GM12872 (cell line): ENCODE data around the gene TLCD3A.

Experiments used
- TF ChIP-seq, protein P1 (sequence below): IDR thresholded peaks from 3 replicates; pipeline ENCODE4 v1.5.1; 2011; ENCODE audit warnings: low read depth, mild to moderate bottlenecking, low read length, moderate library complexity; ENCODE audit not compliant: insufficient read depth

Gene TLCD3A

DNA sequence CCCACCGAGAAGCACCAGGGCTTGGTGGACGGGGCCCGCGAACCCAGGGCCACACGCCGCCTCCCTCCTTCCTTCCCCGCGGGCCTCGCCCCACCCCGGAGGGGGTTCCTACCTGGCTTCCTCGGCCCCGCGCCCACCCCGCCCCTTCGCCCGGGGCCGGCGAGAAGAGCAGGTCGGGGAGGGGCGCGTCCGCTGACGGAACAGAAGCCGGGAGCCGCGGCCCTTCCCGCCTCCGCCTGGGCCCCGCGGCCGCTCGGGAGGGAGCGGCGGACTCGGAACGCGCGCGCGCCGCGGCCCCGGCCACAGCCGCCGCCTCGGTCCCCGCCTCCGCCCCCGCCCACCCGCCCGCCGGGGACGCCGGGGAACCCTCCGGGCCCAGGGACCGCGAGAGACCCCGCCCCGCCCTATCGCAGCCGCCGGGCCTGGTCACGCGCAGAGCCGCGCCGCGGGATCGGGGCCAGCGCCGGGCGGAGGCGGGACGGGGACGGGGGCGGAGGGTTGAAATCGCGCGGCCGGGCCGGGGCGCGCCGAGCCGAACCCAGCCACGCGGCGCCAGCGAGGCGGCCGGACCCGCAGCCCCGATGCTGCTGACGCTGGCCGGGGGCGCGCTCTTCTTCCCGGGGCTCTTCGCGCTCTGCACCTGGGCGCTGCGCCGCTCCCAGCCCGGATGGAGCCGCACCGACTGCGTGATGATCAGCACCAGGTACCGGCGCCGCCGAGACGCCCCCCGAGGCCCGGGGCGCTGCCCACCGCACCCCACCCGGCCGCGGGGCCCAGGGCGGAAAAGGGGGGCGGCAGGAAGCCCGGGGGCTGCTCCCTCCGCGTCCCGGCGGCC, at the start of gene TLCD3A:
Gene TLCD3A (plus strand): TSS at position 530 of the 835 bp plus-strand sequence. CDS start 52 bp downstream, at position 582.
- TF ChIP-seq, protein P1, sequence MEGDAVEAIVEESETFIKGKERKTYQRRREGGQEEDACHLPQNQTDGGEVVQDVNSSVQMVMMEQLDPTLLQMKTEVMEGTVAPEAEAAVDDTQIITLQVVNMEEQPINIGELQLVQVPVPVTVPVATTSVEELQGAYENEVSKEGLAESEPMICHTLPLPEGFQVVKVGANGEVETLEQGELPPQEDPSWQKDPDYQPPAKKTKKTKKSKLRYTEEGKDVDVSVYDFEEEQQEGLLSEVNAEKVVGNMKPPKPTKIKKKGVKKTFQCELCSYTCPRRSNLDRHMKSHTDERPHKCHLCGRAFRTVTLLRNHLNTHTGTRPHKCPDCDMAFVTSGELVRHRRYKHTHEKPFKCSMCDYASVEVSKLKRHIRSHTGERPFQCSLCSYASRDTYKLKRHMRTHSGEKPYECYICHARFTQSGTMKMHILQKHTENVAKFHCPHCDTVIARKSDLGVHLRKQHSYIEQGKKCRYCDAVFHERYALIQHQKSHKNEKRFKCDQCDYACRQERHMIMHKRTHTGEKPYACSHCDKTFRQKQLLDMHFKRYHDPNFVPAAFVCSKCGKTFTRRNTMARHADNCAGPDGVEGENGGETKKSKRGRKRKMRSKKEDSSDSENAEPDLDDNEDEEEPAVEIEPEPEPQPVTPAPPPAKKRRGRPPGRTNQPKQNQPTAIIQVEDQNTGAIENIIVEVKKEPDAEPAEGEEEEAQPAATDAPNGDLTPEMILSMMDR = no peak

DNA sequence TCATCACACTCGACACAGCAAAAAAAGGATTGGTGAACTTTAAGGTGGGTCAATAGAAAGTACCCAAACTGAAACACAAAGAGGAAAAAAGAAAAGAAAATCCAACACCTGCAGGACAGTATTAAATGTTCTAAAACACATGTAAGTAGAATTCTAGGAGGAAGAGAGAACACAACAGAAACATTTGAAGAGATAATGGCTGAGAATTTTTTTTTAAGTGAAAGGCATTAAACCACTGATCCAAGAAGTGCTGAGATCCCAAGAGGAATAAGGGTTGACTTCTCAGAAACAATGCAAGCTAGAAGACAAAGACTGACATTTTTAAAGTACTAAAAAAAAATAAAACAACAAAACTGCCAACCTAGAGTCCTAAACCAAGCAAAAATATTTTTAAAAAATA, 49.4 kb upstream of the TLCD3A start:
- TF ChIP-seq, protein P1 = no peak

DNA sequence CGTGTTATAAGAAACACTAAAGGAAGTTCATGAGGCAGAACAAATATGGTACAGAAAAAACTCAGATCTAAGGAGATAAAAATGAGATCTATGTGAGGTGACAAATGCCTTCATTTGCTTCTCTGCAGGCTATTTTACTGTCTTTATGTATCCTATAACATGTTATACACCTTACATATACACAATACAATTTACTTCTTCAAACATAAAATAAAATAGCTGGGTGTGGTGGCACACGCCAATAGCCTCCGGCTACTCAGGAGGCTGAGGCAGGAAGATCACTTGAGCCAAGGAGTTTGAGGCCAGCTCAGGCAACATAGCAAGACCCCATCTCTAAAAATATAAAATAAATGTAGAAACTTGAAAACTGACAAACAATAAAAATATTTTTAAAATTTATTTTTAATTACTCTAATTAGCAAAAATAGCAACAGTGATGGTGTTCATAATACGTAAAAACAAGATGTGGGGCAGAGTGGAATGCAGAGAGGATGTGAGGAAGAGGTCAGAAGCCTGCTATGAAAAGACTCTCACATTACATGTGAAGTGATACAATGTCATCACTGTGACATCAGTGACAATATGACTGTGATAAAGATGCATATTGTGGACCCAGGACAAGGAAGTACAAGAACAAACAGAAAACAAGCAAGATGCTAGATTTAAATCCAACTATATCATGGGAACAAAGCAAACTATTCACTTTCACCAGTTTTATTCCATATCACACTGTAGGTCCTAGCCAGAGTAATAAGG, 48.7 kb upstream of the TLCD3A start:
- TF ChIP-seq, protein P1 = no peak

DNA sequence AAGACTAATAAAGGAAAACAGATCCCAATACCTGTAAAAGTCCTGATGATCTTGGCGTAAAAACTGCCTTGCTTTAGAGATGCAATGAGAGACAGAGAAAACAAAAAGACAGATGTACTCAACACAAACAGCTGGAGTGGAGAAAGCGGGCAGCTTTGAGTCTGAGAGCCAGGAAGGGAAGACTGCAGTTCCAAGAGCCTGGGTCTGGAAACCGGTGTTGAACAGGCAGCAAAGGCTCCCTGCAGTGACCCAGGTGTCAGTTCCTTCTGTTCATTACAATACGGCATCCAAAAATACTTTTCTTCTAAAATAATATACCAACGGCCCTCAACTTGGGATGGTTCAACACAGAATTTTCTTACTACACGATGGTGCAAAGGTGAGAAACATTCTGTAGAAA, 47.4 kb upstream of the TLCD3A start:
- TF ChIP-seq, protein P1 = no peak

DNA sequence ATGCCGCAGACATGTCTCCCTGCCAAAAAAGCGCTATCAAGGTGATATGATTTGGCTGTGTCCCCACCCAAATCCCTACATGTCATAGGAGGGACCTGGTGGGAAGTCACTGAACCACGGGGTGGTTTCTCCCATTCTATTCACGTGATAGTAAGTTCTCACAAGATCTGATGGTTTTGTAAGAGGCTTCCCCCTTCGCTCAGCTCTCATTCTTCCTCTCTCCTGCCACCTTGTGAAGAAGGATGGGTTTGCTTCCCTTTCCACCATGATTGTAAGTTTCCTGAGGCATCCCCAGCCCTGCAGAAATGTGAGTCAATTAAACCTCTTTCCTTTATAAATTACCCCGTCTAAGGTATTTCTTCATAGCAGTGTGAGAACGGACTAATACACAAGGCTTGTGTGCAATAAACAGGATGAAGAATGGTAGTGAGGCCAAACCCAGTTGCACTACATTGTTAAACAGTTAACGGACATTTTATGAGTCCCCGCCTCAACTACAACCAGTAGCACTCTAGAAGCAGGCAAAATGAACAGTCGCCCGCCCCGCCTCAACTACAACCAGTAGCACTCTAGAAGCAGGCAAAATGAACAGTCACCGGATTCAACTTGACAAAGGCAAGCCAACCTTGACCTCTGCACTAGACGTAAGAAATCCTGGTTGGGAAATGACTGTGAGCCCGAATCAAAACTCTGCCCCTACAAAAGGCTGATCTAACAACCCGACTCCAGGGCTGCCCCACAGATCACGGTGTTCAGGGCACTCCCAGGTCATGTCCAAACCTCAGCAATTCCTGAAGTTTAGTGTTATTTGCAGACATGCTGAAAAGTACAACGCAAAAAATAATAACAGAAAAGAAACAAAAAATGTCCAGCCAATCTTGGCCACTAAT, 44.1 kb upstream of the TLCD3A start:
- TF ChIP-seq, protein P1 = 0 out of 3 replicates have a peak, but pooled peaks have one; percentile 3

DNA sequence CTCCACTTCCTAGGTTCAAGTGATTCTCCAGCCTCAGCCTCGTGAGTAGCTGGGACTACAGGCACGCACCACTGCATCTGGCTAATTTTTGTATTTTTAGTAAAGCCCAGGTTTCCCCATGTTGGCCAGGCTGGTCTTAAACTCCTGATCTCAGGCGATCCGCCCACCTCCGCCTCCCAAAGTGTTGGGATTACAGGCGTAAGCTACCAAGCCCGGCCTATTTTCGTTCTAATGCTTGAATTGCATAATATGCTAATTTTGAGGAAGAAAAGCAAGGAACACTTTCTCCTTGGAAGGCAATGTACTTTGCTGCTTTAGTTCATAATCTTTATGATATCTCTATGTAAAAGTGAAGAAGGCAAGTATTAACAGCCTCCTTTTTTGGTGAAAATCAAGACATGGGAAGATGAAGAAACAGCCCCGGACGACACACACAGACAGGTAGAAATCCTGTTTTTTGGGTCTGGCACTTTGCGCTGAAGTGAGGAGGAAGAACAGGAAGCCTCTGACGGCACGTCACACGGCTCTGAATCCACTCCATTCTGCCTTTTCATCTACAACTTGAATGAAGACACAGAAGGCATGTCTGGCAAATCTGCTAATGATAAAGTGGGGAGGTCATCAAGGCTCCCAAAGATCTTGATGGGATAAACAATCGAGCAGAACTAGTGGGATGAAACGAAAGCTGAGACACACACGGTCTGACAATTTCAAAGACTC, 42.7 kb upstream of the TLCD3A start:
- TF ChIP-seq, protein P1 = no peak
